ENCODE data around the gene CAPRIN1.
"Not testable (repeated sequence)": the region's sequence is repeated elsewhere in the genome, so short reads cannot be mapped to it uniquely, and the experiment has no call there.

- not testable (repeated sequence) for TF ChIP-seq CTCF (conservative IDR thresholded peaks at IDR 0.05; ENCODE audit: low read depth, low read length); EZH2 (IDR thresholded peaks at IDR 0.05; ENCODE audit: low read length, unreplicated experiment); EZH2phosphoT487 (IDR thresholded peaks at IDR 0.05; ENCODE audit: borderline replicate concordance, low read length)
These were observed 43.4 kb downstream of the CAPRIN1 start for GRCh38 chr11:34094900-34095299.
